HepG2 (cell line): ENCODE measurements around the gene TOB1. TPM values are rescaled to one million over a fixed set of nuclear protein-coding genes. Genes with fewer than 3 reads are reported as not detected.
A peak's percentile ranks its signal among the peaks of the same experiment; 100 is the strongest.

Source experiments
- ATF7-NPFF ChIP-seq: sonication (generic); formaldehyde crosslinking; IDR thresholded peaks from 2 replicates; pipeline ENCODE4 v1.8.1; 2023; ENCODE audit warnings: mild to moderate bottlenecking, low read depth, missing genetic modification reagents, moderate library complexity
- CAMTA2 ChIP-seq: sonication (generic); formaldehyde crosslinking; IDR thresholded peaks from 2 replicates; pipeline ENCODE4 v1.4.0; 2020; ENCODE audit warnings: mild to moderate bottlenecking, missing genetic modification reagents, borderline replicate concordance
- CEBPG ChIP-seq: IDR thresholded peaks from 2 replicates; pipeline ENCODE4 v1.6.1; 2016
- DRAP1 ChIP-seq: IDR thresholded peaks from 2 replicates; pipeline ENCODE4 v1.6.1; 2016; ENCODE audit warnings: missing genetic modification reagents, missing compliant biosample characterization
- FIP1L1 ChIP-seq: fragments of 200-400 bp; formaldehyde crosslinking; IDR thresholded peaks from 2 replicates; pipeline ENCODE4 v1.6.1; 2018; ENCODE audit warnings: low read depth, mild to moderate bottlenecking, low read length, moderate library complexity, borderline replicate concordance; ENCODE audit not compliant: insufficient read depth
- FOXO1 ChIP-seq: sonication (generic); formaldehyde crosslinking; IDR thresholded peaks from 2 replicates; pipeline ENCODE4 v1.4.0; 2020; ENCODE audit warnings: missing genetic modification reagents
- HNF4A ChIP-seq: sonication (generic); formaldehyde crosslinking; IDR thresholded peaks from 2 replicates; pipeline ENCODE4 v1.4.0; 2020; ENCODE audit warnings: missing genetic modification reagents
- HNF4G ChIP-seq, 2 experiments: sonication (generic) in 1 of 2; formaldehyde crosslinking in 1 of 2; IDR thresholded peaks; 2 replicates each; pipeline versions ENCODE4 v1.4.0 to v1.6.1; 2011 to 2020; ENCODE audit warnings: borderline replicate concordance in 2 of 2, low read depth in 2 of 2, mild to moderate bottlenecking in 2 of 2, low read length in 1 of 2, missing genetic modification reagents in 1 of 2, moderate library complexity in 1 of 2
- JARID2 ChIP-seq: sonication (generic); formaldehyde crosslinking; IDR thresholded peaks from 2 replicates; pipeline ENCODE4 v1.8.1; 2023; ENCODE audit warnings: missing genetic modification reagents, inconsistent platforms; ENCODE audit not compliant: insufficient replicate concordance
- MAX ChIP-seq: IDR thresholded peaks from 2 replicates; pipeline ENCODE4 v1.6.1; 2012; ENCODE audit warnings: inconsistent platforms
- NFYB ChIP-seq: sonication (generic); formaldehyde crosslinking; IDR thresholded peaks from 2 replicates; pipeline ENCODE4 v1.4.0; 2020; ENCODE audit warnings: missing genetic modification reagents
- PHF20 ChIP-seq: sonication (generic); formaldehyde crosslinking; IDR thresholded peaks from 2 replicates; pipeline ENCODE4 v1.5.0; 2020; ENCODE audit warnings: mild to moderate bottlenecking, missing genetic modification reagents
- SALL1 ChIP-seq: sonication (generic); formaldehyde crosslinking; IDR thresholded peaks from 2 replicates; pipeline ENCODE4 v1.8.0; 2022; ENCODE audit warnings: mild to moderate bottlenecking, missing genetic modification reagents
- SP5 ChIP-seq: IDR thresholded peaks from 2 replicates; pipeline ENCODE4 v1.6.1; 2016; ENCODE audit warnings: low read depth, borderline replicate concordance
- ZBTB20 ChIP-seq: sonication (generic); formaldehyde crosslinking; IDR thresholded peaks from 2 replicates; pipeline ENCODE4 v1.8.1; 2023; ENCODE audit warnings: missing genetic modification reagents, low read depth, mild to moderate bottlenecking, borderline replicate concordance
- ZFP37 ChIP-seq: sonication (generic); formaldehyde crosslinking; IDR thresholded peaks from 2 replicates; pipeline ENCODE4 v1.4.0; 2020; ENCODE audit warnings: missing genetic modification reagents, borderline replicate concordance
- ZFYVE20 ChIP-seq: sonication (generic); formaldehyde crosslinking; IDR thresholded peaks from 2 replicates; pipeline ENCODE4 v1.8.0; 2023; ENCODE audit warnings: low read depth, mild to moderate bottlenecking, moderate library complexity, missing genetic modification reagents, borderline replicate concordance
- ZNF10 ChIP-seq: sonication (generic); formaldehyde crosslinking; IDR thresholded peaks from 2 replicates; pipeline ENCODE4 v1.4.0; 2020; ENCODE audit warnings: mild to moderate bottlenecking, low read depth, missing genetic modification reagents, borderline replicate concordance
- ZNF224 ChIP-seq: sonication (generic); formaldehyde crosslinking; IDR thresholded peaks from 2 replicates; pipeline ENCODE4 v1.5.0; 2020; ENCODE audit warnings: mild to moderate bottlenecking, missing genetic modification reagents
- ZNF275 ChIP-seq: sonication (generic); formaldehyde crosslinking; IDR thresholded peaks from 2 replicates; pipeline ENCODE4 v1.8.0; 2022; ENCODE audit warnings: missing genetic modification reagents, mild to moderate bottlenecking, inconsistent platforms, borderline replicate concordance
- ZNF451 ChIP-seq: sonication (generic); formaldehyde crosslinking; IDR thresholded peaks from 2 replicates; pipeline ENCODE4 v1.5.0; 2020; ENCODE audit warnings: mild to moderate bottlenecking, missing genetic modification reagents
- ZNF724P ChIP-seq: sonication (generic); formaldehyde crosslinking; IDR thresholded peaks from 2 replicates; pipeline ENCODE4 v1.8.0; 2022; ENCODE audit warnings: missing genetic modification reagents, borderline replicate concordance
- ZNF747 ChIP-seq: sonication (generic); formaldehyde crosslinking; IDR thresholded peaks from 2 replicates; pipeline ENCODE4 v1.8.1; 2023; ENCODE audit warnings: missing genetic modification reagents, mild to moderate bottlenecking, borderline replicate concordance
- ZNF776 ChIP-seq: sonication (generic); formaldehyde crosslinking; IDR thresholded peaks from 2 replicates; pipeline ENCODE4 v1.4.0; 2020; ENCODE audit warnings: mild to moderate bottlenecking, missing genetic modification reagents
- ZNF788 ChIP-seq: sonication (generic); formaldehyde crosslinking; IDR thresholded peaks from 2 replicates; pipeline ENCODE4 v1.5.0; 2020; ENCODE audit warnings: mild to moderate bottlenecking, missing genetic modification reagents, borderline replicate concordance
- ZSCAN9 ChIP-seq: IDR thresholded peaks from 2 replicates; pipeline ENCODE4 v1.6.1; 2016; ENCODE audit warnings: borderline replicate concordance
- polyA plus RNA-seq, 8 experiments: library from polyadenylated mRNA; depleted of rRNA in 3 of 8; stranded (reverse) in 7 of 8; unstranded in 1 of 8; fragments of >200 nt; fragmentation: Illumina TruSeq in 4 of 8; extraction: Trizol in 4 of 8; gene quantifications; 2 replicates each; pipeline versions ENCODE4 v1.2.1 to v1.2.3, GENCODE V29; 2011 to 2016; ENCODE audit warnings: low read depth in 4 of 8, missing spikeins in 1 of 8, mixed read lengths in 1 of 8; ENCODE audit not compliant: insufficient read depth in 1 of 8
- total RNA-seq, 5 experiments: library from RNA; depleted of rRNA; stranded (reverse); fragments of >200 nt; fragmentation: Illumina TruSeq; extraction: Trizol; gene quantifications; 2 replicates each; pipeline ENCODE4 v1.2.3, GENCODE V29; 2016; ENCODE audit warnings: low read depth in 1 of 5
- TF ChIP-seq, protein P1 (sequence below): sonication (generic); formaldehyde crosslinking; IDR thresholded peaks from 2 replicates; pipeline ENCODE4 v1.4.0; 2020; ENCODE audit warnings: missing genetic modification reagents

Gene TOB1
- total and polyA plus RNA-seq, 2 of the 13 experiments (the other 11 are each of a cell fraction or from before 2014, with no cell fraction given), result 21.9 to 57.7 TPM

GRCh38 chr17:50844117-50844700 lies 21.9 kb downstream of the TOB1 start (continued):
- TF ChIP-seq HNF4G (IDR thresholded peaks at IDR 0.05; ENCODE audit: borderline replicate concordance, low read depth, low read length), result peak; percentile 91
- TF ChIP-seq HNF4G (CRISPR knock-in tag; IDR thresholded peaks at IDR 0.05; ENCODE audit: borderline replicate concordance, low read depth), result peak; percentile 80; the same call in 1 of the 2 replicates
- no peak for TF ChIP-seq ZNF10 (CRISPR knock-in tag)
- peak; percentile 28; the same call in 1 of the 2 replicates for TF ChIP-seq ZBTB20 (CRISPR knock-in tag)
- TF ChIP-seq PHF20 (CRISPR knock-in tag), result no peak
- TF ChIP-seq ZNF788, result peak; percentile 69; the same call in 1 of the 2 replicates
- 0 out of 2 replicates have a peak, but pooled peaks have one; percentile 25 for TF ChIP-seq NFYB (CRISPR knock-in tag)
- 0 out of 2 replicates have a peak, but pooled peaks have one; percentile 10 for TF ChIP-seq FIP1L1
- TF ChIP-seq DRAP1 (CRISPR knock-in tag), result peak; percentile 59; the same call in 1 of the 2 replicates
- TF ChIP-seq ZSCAN9 (CRISPR knock-in tag), result peak; percentile 20; the same call in 1 of the 2 replicates
- TF ChIP-seq, protein P1, sequence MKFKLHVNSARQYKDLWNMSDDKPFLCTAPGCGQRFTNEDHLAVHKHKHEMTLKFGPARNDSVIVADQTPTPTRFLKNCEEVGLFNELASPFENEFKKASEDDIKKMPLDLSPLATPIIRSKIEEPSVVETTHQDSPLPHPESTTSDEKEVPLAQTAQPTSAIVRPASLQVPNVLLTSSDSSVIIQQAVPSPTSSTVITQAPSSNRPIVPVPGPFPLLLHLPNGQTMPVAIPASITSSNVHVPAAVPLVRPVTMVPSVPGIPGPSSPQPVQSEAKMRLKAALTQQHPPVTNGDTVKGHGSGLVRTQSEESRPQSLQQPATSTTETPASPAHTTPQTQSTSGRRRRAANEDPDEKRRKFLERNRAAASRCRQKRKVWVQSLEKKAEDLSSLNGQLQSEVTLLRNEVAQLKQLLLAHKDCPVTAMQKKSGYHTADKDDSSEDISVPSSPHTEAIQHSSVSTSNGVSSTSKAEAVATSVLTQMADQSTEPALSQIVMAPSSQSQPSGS (CRISPR knock-in tag), result peak; percentile 70
- peak; percentile 91; the same call in 1 of the 2 replicates for TF ChIP-seq ZNF275 (CRISPR knock-in tag)
- TF ChIP-seq ZNF724P (CRISPR knock-in tag), result no peak
- no peak for TF ChIP-seq ZNF224 (CRISPR knock-in tag)
- TF ChIP-seq ZNF776 (CRISPR knock-in tag), result peak; percentile 65
- peak; percentile 95 for TF ChIP-seq HNF4A (CRISPR knock-in tag)
- peak; percentile 44; the same call in 1 of the 2 replicates for TF ChIP-seq ZNF747 (CRISPR knock-in tag)
- TF ChIP-seq ATF7-NPFF (CRISPR knock-in tag), result 0 out of 2 replicates have a peak, but pooled peaks have one; percentile 62
- peak; percentile 29; the same call in 1 of the 2 replicates for TF ChIP-seq FOXO1 (CRISPR knock-in tag)
- peak; percentile 86 for TF ChIP-seq SALL1 (CRISPR knock-in tag)
- TF ChIP-seq MAX, result peak; percentile 50; the same call in 1 of the 2 replicates
- 0 out of 2 replicates have a peak, but pooled peaks have one; percentile 26 for TF ChIP-seq CAMTA2 (CRISPR knock-in tag)
- peak; percentile 83 for TF ChIP-seq CEBPG
- peak; percentile 36; the same call in 1 of the 2 replicates for TF ChIP-seq SP5
- TF ChIP-seq JARID2 (CRISPR knock-in tag), result no peak
- peak; percentile 78; the same call in 1 of the 2 replicates for TF ChIP-seq ZFP37 (CRISPR knock-in tag)
- 0 out of 2 replicates have a peak, but pooled peaks have one; percentile 14 for TF ChIP-seq ZNF451 (CRISPR knock-in tag)
- no peak for TF ChIP-seq ZFYVE20 (CRISPR knock-in tag)
